ENCODE measurements around the gene LRRC45. TPM values are rescaled to one million over a fixed set of nuclear protein-coding genes. Genes with fewer than 3 reads are reported as not detected.

Gene LRRC45
- total RNA-seq, 1 experiment from 2014 or later: 41.5 TPM

DNA sequence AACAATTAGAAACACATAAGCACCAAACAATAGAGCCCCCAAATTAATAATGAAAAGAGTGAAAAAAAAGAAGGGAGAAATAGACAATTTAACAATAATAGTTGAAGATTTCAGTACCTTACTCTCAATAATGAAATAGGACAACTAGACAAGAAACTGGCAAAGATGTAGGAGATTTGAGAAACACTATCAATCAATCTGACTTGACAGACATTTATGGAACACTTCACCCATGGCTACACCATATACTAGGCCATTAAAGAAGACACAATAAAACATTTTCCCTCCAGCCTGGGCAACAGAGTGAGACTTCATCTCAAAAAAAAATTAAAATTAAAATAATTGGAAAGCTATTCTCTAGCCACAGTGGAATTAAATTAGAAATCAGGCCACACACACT lies 47.5 kb downstream of the LRRC45 start:
- intact Hi-C loops (cut with micrococcal nuclease; ENCODE audit: unreplicated experiment): no loop called here
- H3K4me2 ChIP-seq: no peak overlapping the region
- no peak for DNase-seq
- no peaks in the 10 kb centered on the region for H3K36me3 ChIP-seq (ENCODE audit: low read depth)
- H3K9me3 ChIP-seq (ENCODE audit: insufficient read depth, low read depth): no peaks in the 10 kb centered on the region
- no peak overlapping the region for H3K27ac ChIP-seq
- no peaks in the 10 kb centered on the region for H3K79me2 ChIP-seq (ENCODE audit: low read depth)
- H3K4me3 ChIP-seq: no peak overlapping the region
- TF ChIP-seq, protein P1, sequence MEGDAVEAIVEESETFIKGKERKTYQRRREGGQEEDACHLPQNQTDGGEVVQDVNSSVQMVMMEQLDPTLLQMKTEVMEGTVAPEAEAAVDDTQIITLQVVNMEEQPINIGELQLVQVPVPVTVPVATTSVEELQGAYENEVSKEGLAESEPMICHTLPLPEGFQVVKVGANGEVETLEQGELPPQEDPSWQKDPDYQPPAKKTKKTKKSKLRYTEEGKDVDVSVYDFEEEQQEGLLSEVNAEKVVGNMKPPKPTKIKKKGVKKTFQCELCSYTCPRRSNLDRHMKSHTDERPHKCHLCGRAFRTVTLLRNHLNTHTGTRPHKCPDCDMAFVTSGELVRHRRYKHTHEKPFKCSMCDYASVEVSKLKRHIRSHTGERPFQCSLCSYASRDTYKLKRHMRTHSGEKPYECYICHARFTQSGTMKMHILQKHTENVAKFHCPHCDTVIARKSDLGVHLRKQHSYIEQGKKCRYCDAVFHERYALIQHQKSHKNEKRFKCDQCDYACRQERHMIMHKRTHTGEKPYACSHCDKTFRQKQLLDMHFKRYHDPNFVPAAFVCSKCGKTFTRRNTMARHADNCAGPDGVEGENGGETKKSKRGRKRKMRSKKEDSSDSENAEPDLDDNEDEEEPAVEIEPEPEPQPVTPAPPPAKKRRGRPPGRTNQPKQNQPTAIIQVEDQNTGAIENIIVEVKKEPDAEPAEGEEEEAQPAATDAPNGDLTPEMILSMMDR (conservative IDR thresholded peaks at IDR 0.05): no peak
- TF ChIP-seq EZH2 (IDR thresholded peaks at IDR 0.05; ENCODE audit: low read depth): no peak
- peaks cover 3% of the 10 kb centered on the region; the same call in 1 of the 2 replicates for H3K4me1 ChIP-seq (replicated peaks; ENCODE audit: insufficient read depth)
- H3K9me2 ChIP-seq (ENCODE audit: insufficient read depth): no peaks in the 10 kb centered on the region
- BruUV-seq (replicated peaks): no TSS peak
- POLR2A ChIA-PET (ENCODE audit: unreplicated experiment): interaction anchor here (0.6 kb wide), 1 partner anchor 36 kb away, joined by 4 read pairs; no protein-coding TSS in a partner anchor
- H4K20me1 ChIP-seq (ENCODE audit: insufficient read depth): no peaks in the 10 kb centered on the region
- CTCF ChIA-PET: no interaction called here
- no peak overlapping the region for H2AFZ ChIP-seq
- no peaks in the 10 kb centered on the region for H3K27me3 ChIP-seq (ENCODE audit: insufficient read depth, low read depth)
- H3F3A ChIP-seq (ENCODE audit: insufficient read depth, low read depth): no peaks in the 10 kb centered on the region

DNA sequence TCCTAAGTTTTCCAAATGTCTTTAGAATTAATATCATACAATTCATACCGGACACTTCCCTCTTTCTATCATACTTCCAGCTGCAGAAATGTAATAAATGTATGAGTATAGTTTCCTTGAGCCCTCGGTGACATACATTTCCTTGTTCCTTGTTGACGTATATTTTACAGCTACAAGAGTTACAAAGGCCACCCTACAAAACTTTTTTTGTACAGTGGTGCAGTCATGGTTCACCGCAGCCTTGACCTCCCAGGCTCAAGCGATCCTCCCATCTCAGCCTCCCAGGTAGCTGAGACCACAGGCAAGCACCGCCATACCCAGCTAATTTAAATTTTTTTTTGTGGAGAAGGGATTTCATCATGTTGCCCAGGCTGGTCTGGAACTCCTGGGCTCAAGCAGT lies 49.7 kb downstream of the LRRC45 start:
- no peaks in the 10 kb centered on the region for H3K79me2 ChIP-seq (ENCODE audit: low read depth)
- no peaks in the 10 kb centered on the region for H3K4me1 ChIP-seq (replicated peaks; ENCODE audit: insufficient read depth)
- H3K36me3 ChIP-seq (ENCODE audit: low read depth): no peaks in the 10 kb centered on the region
- no peaks in the 10 kb centered on the region for H3K9me3 ChIP-seq (ENCODE audit: insufficient read depth, low read depth)
- intact Hi-C loops (cut with micrococcal nuclease; ENCODE audit: unreplicated experiment): no loop called here
- H3K27me3 ChIP-seq (ENCODE audit: insufficient read depth, low read depth): no peaks in the 10 kb centered on the region
- H3K4me3 ChIP-seq: no peak overlapping the region
- no TSS peak for BruUV-seq (replicated peaks)
- no peaks in the 10 kb centered on the region for H3K9me2 ChIP-seq (ENCODE audit: insufficient read depth)
- H3K4me2 ChIP-seq: no peak overlapping the region
- H2AFZ ChIP-seq: no peak overlapping the region
- CTCF ChIA-PET: no interaction called here
- peaks cover 13% of the 10 kb centered on the region for H3F3A ChIP-seq (ENCODE audit: insufficient read depth, low read depth)
- no peak overlapping the region for H3K27ac ChIP-seq
- TF ChIP-seq EZH2 (IDR thresholded peaks at IDR 0.05; ENCODE audit: low read depth): no peak
- TF ChIP-seq, protein P1 (conservative IDR thresholded peaks at IDR 0.05): no peak
- POLR2A ChIA-PET (ENCODE audit: unreplicated experiment): no interaction called here
- no peak for DNase-seq
- H4K20me1 ChIP-seq (ENCODE audit: insufficient read depth): no peaks in the 10 kb centered on the region

- TF ChIP-seq, protein P1 (conservative IDR thresholded peaks at IDR 0.05): no peak
- TF ChIP-seq EZH2 (IDR thresholded peaks at IDR 0.05; ENCODE audit: low read depth): no peak
- Histone ChIP-seq H3K36me3 (ENCODE audit: low read depth) (no peaks in the 10 kb centered on the region), H3K4me1 (replicated peaks; ENCODE audit: insufficient read depth) (no peaks in the 10 kb centered on the region), H4K20me1 (ENCODE audit: insufficient read depth) (no peaks in the 10 kb centered on the region), H3K27ac (no peak overlapping the region), H3K4me3 (no peak overlapping the region), H3F3A (ENCODE audit: insufficient read depth, low read depth) (peaks cover 13% of the 10 kb centered on the region), H3K9me3 (ENCODE audit: insufficient read depth, low read depth) (no peaks in the 10 kb centered on the region), H2AFZ (no peak overlapping the region), H3K27me3 (ENCODE audit: insufficient read depth, low read depth) (no peaks in the 10 kb centered on the region), H3K4me2 (no peak overlapping the region), H3K9me2 (ENCODE audit: insufficient read depth) (no peaks in the 10 kb centered on the region), H3K79me2 (ENCODE audit: low read depth) (no peaks in the 10 kb centered on the region)
- POLR2A ChIA-PET (ENCODE audit: unreplicated experiment): interaction anchor here (0.7 kb wide), 1 partner anchor 22 kb away, joined by 10 read pairs; no protein-coding TSS in a partner anchor
- no TSS peak for BruUV-seq (replicated peaks)
- DNase-seq: no peak
- CTCF ChIA-PET: no interaction called here
- intact Hi-C loops (cut with micrococcal nuclease; ENCODE audit: unreplicated experiment): no loop called here
Measured at GRCh38 chr17:82073446-82073845, 50.3 kb downstream of the LRRC45 start.
